Measurements from ENCODE around the gene ANKRD65.

- TF ChIP-seq EZH2 (IDR thresholded peaks at IDR 0.05; ENCODE audit: borderline replicate concordance, low read depth, low read length, severe bottlenecking) (no peak), CTCF (IDR thresholded peaks at IDR 0.05; ENCODE audit: extremely low read depth in 1 of 2, insufficient read depth in 1 of 2, low read depth in 1 of 2, low read length in 2 of 2) (peak; percentile 24 to 45)
Observed at GRCh38 chr1:1374929-1375662, 46.0 kb downstream of the ANKRD65 start, which contains the start of gene AURKAIP1.
